GM12878 (cell line): ENCODE measurements around the gene ELN. TPM values are rescaled to one million over a fixed set of nuclear protein-coding genes. Genes with fewer than 3 reads are reported as not detected.
A peak's percentile ranks its signal among the peaks of the same experiment; 100 is the strongest.

ENCODE experiments used
- ASH2L ChIP-seq: fragments of 300-600, 200-600 bp; sonication (generic); IDR thresholded peaks from 2 replicates; pipeline ENCODE4 v1.6.1; 2017; ENCODE audit warnings: low read depth, mild to moderate bottlenecking, borderline replicate concordance
- BCL3 ChIP-seq: IDR thresholded peaks from 2 replicates; pipeline ENCODE4 v1.6.1; 2011; ENCODE audit warnings: borderline replicate concordance, low read depth, mild to moderate bottlenecking, moderate library complexity, low read length; ENCODE audit not compliant: insufficient read depth, poor library complexity, severe bottlenecking
- BRCA1 ChIP-seq: IDR thresholded peaks from 2 replicates; pipeline ENCODE4 v1.6.1; 2011; ENCODE audit warnings: low read depth, low read length, improper control_type of control experiment
- CEBPB ChIP-seq, 2 experiments: fragments of 150-350 bp in 1 of 2; IDR thresholded peaks; 2 replicates each; pipeline ENCODE4 v1.6.1; 2012 to 2014; ENCODE audit warnings: low read depth in 2 of 2, low read length in 2 of 2, borderline replicate concordance in 1 of 2, inconsistent platforms in 1 of 2
- CHD1 ChIP-seq: IDR thresholded peaks from 2 replicates; pipeline ENCODE4 v1.6.1; 2012; ENCODE audit warnings: low read depth, low read length, improper control_type of control experiment
- DPF2 ChIP-seq: fragments of 450-650 bp; IDR thresholded peaks from 2 replicates; pipeline ENCODE4 v1.6.1; 2017; ENCODE audit warnings: mild to moderate bottlenecking
- HSF1 ChIP-seq: fragments of 150-350 bp; IDR thresholded peaks from 2 replicates; pipeline ENCODE4 v1.6.1; 2014; ENCODE audit warnings: mild to moderate bottlenecking, low read depth, low read length
- IKZF2 ChIP-seq, 2 experiments: fragments of 450-650 bp; IDR thresholded peaks; 2 replicates each; pipeline ENCODE4 v1.6.1; 2017; ENCODE audit warnings: mild to moderate bottlenecking in 2 of 2, moderate library complexity in 2 of 2
- IRF4 ChIP-seq: IDR thresholded peaks from 2 replicates; pipeline ENCODE4 v1.6.1; 2011; ENCODE audit warnings: low read depth, low read length
- KLF5 ChIP-seq: fragments of 450-650 bp; IDR thresholded peaks from 2 replicates; pipeline ENCODE4 v1.6.1; 2014; ENCODE audit warnings: mild to moderate bottlenecking; ENCODE audit not compliant: partially characterized antibody
- NFXL1 ChIP-seq: fragments of 450-650 bp; IDR thresholded peaks from 2 replicates; pipeline ENCODE4 v1.6.1; 2017; ENCODE audit warnings: antibody characterized with exemption, mild to moderate bottlenecking, borderline replicate concordance
- NR2F1 ChIP-seq: fragments of 450-650 bp; conservative IDR thresholded peaks from 2 replicates; pipeline ENCODE4 v1.6.1; 2017; ENCODE audit warnings: mild to moderate bottlenecking
- POLR2AphosphoS5 ChIP-seq: IDR thresholded peaks from 2 replicates; pipeline ENCODE4 v1.6.1; 2011; ENCODE audit warnings: mild to moderate bottlenecking, low read length, inconsistent platforms
- PRDM15 ChIP-seq: fragments of 450-650 bp; formaldehyde crosslinking; IDR thresholded peaks from 2 replicates; pipeline ENCODE4 v1.4.0; 2020; ENCODE audit warnings: mild to moderate bottlenecking, moderate library complexity
- SUZ12 ChIP-seq: fragments of 200-600 bp; sonication (generic); IDR thresholded peaks from one replicate; pipeline ENCODE4 v1.6.1; 2018; ENCODE audit warnings: antibody characterized with exemption, mild to moderate bottlenecking; ENCODE audit not compliant: unreplicated experiment
- TCF3 ChIP-seq: IDR thresholded peaks from 2 replicates; pipeline ENCODE4 v1.6.1; 2012; ENCODE audit warnings: low read depth, mild to moderate bottlenecking, low read length, borderline replicate concordance; ENCODE audit not compliant: insufficient read depth
- USF1 ChIP-seq: IDR thresholded peaks from 2 replicates; pipeline ENCODE4 v1.6.1; 2011; ENCODE audit warnings: borderline replicate concordance, low read depth, mild to moderate bottlenecking, moderate library complexity, mixed read lengths, low read length; ENCODE audit not compliant: insufficient read depth; ENCODE audit errors: extremely low read length
- ZBTB33 ChIP-seq: fragments of 450-650 bp; IDR thresholded peaks from 2 replicates; pipeline ENCODE4 v1.6.1; 2017; ENCODE audit warnings: mild to moderate bottlenecking
- ZNF207 ChIP-seq: fragments of 450-650 bp; IDR thresholded peaks from 2 replicates; pipeline ENCODE4 v1.6.1; 2014; ENCODE audit warnings: antibody characterized with exemption, mild to moderate bottlenecking, borderline replicate concordance
- ZZZ3 ChIP-seq: IDR thresholded peaks from 2 replicates; pipeline ENCODE4 v1.6.1; 2011; ENCODE audit warnings: low read depth; ENCODE audit not compliant: control insufficient read depth, insufficient read length
- polyA plus RNA-seq, 11 experiments: library from polyadenylated mRNA; depleted of rRNA in 4 of 11; unstranded in 6 of 11; stranded (reverse) in 5 of 11; fragments of >200 nt; fragmentation: Nextera tagmentation in 4 of 11; fragmentation: Illumina TruSeq in 1 of 11; extraction: Ambion mirVana in 4 of 11; extraction: Trizol in 1 of 11; gene quantifications; 1 replicate in 1 of 11; 2 replicates in 10 of 11; pipeline versions ENCODE4 v1.2.1 to v1.2.3, GENCODE V29; 2011 to 2016; ENCODE audit warnings: inconsistent platforms in 2 of 11, missing spikeins in 2 of 11, low read depth in 1 of 11
- total RNA-seq, 4 experiments: library from RNA; depleted of rRNA in 3 of 4; stranded (reverse); fragments of >200 nt in 3 of 4; fragmentation: Illumina TruSeq in 1 of 4; extraction: Trizol in 1 of 4; gene quantifications; 2 replicates each; pipeline versions ENCODE4 v1.2.1 to v1.2.3, GENCODE V29; 2013 to 2021

The ELN gene
- total and polyA plus RNA-seq, 10 of the 15 experiments (the other 5 are each of a cell fraction or from before 2014, with no cell fraction given), result 0.08 to 0.27 (median 0.23) TPM; not detected in 7

GRCh38 chr7:74094224-74095101 lies 66.5 kb downstream of the ELN start (continued):
- TF ChIP-seq CEBPB (IDR thresholded peaks at IDR 0.05; ENCODE audit: borderline replicate concordance in 1 of 2, low read depth in 2 of 2, low read length in 2 of 2) (no peak), BCL3 (peak; percentile 24), SUZ12 (no peak), BRCA1 (no peak), ZZZ3 (no peak), KLF5 (no peak), HSF1 (no peak), IRF4 (no peak), DPF2 (no peak; the same call in 1 of the 2 replicates), ZBTB33 (no peak), NFXL1 (no peak), POLR2AphosphoS5 (peak; percentile 68), TCF3 (no peak), ASH2L (no peak), ZNF207 (no peak), USF1 (peak; percentile 46), NR2F1 (peak; percentile 78), CHD1 (no peak), IKZF2 (IDR thresholded peaks at IDR 0.05) (peak in 1 of 2 experiments; percentile 46; a peak in 2 of 4 replicates), PRDM15 (CRISPR knock-in tag) (no peak)
